Measurements from ENCODE around the gene ANKRD34B.

DNA sequence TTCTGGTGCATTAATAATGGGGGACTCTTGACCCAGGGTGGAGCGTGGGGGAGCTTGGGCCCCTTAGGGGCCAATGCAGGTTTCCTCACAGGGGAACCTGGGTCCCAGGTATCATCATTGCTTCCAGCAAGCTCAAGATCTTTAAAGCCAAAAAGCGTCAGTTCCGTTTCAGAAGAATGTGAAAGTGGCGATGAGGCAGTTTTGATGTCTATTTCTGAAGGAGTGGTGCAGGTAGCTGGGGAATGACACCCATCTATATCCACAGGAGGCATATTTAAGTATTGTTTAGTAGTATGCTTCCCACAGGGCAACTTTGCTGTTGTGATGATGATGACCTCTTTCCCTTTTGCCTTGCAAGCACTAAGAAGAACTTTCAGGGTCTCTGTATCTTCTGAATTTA lies 10.8 kb downstream of the ANKRD34B start:
- TF ChIP-seq, protein P1, sequence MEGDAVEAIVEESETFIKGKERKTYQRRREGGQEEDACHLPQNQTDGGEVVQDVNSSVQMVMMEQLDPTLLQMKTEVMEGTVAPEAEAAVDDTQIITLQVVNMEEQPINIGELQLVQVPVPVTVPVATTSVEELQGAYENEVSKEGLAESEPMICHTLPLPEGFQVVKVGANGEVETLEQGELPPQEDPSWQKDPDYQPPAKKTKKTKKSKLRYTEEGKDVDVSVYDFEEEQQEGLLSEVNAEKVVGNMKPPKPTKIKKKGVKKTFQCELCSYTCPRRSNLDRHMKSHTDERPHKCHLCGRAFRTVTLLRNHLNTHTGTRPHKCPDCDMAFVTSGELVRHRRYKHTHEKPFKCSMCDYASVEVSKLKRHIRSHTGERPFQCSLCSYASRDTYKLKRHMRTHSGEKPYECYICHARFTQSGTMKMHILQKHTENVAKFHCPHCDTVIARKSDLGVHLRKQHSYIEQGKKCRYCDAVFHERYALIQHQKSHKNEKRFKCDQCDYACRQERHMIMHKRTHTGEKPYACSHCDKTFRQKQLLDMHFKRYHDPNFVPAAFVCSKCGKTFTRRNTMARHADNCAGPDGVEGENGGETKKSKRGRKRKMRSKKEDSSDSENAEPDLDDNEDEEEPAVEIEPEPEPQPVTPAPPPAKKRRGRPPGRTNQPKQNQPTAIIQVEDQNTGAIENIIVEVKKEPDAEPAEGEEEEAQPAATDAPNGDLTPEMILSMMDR (IDR thresholded peaks at IDR 0.05): no peak
- no peak for TF ChIP-seq POLR2A (IDR thresholded peaks at IDR 0.05)
